NB4 (cell line): ENCODE data around the gene FRMPD4.

Experiments used
- POLR2A ChIP-seq: IDR thresholded peaks from 2 replicates; pipeline ENCODE4 v1.6.1; 2011; ENCODE audit warnings: mild to moderate bottlenecking; ENCODE audit not compliant: insufficient read length; ENCODE audit errors: extremely low read depth
- TF ChIP-seq, protein P1 (sequence below): IDR thresholded peaks from one replicate; pipeline ENCODE4 v1.5.1; 2012; ENCODE audit warnings: low read depth, low read length

DNA sequence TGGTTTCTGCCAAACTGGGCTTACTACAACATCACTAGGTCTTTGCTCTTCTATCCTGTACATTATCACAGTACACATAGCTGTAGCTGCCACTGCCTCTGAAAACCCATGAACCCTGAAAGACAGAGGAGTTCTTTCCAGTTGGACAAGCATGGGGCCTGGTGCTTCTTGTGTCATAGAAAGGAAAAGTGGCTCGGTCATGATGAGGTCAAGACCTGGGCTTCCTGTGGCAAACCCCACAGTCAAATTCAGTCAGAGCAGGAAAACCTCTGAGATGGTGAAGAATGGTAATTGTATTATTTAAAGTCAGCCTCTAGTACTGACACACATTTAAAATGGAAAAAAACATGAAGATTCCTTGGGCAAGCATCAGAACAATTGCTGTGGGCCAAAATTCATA, 519.6 kb downstream of the FRMPD4 start:
- TF ChIP-seq POLR2A: no peak
- TF ChIP-seq, protein P1, sequence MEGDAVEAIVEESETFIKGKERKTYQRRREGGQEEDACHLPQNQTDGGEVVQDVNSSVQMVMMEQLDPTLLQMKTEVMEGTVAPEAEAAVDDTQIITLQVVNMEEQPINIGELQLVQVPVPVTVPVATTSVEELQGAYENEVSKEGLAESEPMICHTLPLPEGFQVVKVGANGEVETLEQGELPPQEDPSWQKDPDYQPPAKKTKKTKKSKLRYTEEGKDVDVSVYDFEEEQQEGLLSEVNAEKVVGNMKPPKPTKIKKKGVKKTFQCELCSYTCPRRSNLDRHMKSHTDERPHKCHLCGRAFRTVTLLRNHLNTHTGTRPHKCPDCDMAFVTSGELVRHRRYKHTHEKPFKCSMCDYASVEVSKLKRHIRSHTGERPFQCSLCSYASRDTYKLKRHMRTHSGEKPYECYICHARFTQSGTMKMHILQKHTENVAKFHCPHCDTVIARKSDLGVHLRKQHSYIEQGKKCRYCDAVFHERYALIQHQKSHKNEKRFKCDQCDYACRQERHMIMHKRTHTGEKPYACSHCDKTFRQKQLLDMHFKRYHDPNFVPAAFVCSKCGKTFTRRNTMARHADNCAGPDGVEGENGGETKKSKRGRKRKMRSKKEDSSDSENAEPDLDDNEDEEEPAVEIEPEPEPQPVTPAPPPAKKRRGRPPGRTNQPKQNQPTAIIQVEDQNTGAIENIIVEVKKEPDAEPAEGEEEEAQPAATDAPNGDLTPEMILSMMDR: no peak
